Naive thymus-derived CD4-positive, alpha-beta T cell (primary cell): ENCODE results near the gene RIBC1. TPM values are rescaled to one million over a fixed set of nuclear protein-coding genes. Genes with fewer than 3 reads are reported as not detected.
A peak's percentile ranks its signal among the peaks of the same experiment; 100 is the strongest.

Source experiments
- ATAC-seq: fragments of 150-1000 bp; cut with Tn5 transposase; 2 replicates; pipeline ENCODE4 v1.10.0; 2021; ENCODE audit warnings: mild to moderate bottlenecking, moderate library complexity
- CTCF ChIA-PET: fragments of 350-600 bp; sonication (Branson Sonifier 250); formaldehyde crosslinking; loops from one replicate; lab custom pipeline; 2021; ENCODE audit warnings: antibody characterized with exemption; lab: Charles Lee
- POLR2A ChIA-PET: fragments of 350-600 bp; sonication (Branson Sonifier 250); formaldehyde crosslinking; loops from one replicate; lab custom pipeline; 2021; ENCODE audit warnings: antibody characterized with exemption, inconsistent platforms; lab: Charles Lee
- DNase-seq, 9 donors: peaks; one replicate each; pipeline versions ENCODE4 v3.0.0 to v3.0.0-alpha.2; 2020 to 2022; ENCODE audit warnings: mixed read lengths in 1 of 9
- H3K27ac ChIP-seq: one replicate; pipeline ENCODE4 v1.7.0; 2013; ENCODE audit warnings: mild to moderate bottlenecking, low read depth, low read length, moderate library complexity
- H3K27me3 ChIP-seq, 2 donors: one replicate each; pipeline ENCODE4 v1.7.0; 2013; ENCODE audit warnings: low read length in 2 of 2, mild to moderate bottlenecking in 2 of 2, moderate library complexity in 2 of 2; ENCODE audit not compliant: control insufficient read depth in 2 of 2, insufficient read depth in 2 of 2
- H3K36me3 ChIP-seq, 3 experiments: 1 replicate in 2 of 3; 2 replicates in 1 of 3; pipeline ENCODE4 v1.7.0; 2013; ENCODE audit warnings: low read length in 3 of 3, mild to moderate bottlenecking in 3 of 3, moderate library complexity in 1 of 3; ENCODE audit not compliant: insufficient read depth in 3 of 3, control insufficient read depth in 2 of 3
- H3K4me1 ChIP-seq, 2 donors: one replicate each; pipeline ENCODE4 v1.7.0; 2013; ENCODE audit warnings: low read length in 2 of 2, mild to moderate bottlenecking in 2 of 2, moderate library complexity in 1 of 2; ENCODE audit not compliant: control insufficient read depth in 2 of 2, insufficient read depth in 2 of 2
- H3K4me3 ChIP-seq: 2 replicates; pipeline ENCODE4 v1.7.0; 2013; ENCODE audit warnings: mild to moderate bottlenecking, low read length
- H3K9me3 ChIP-seq, 3 experiments: 1 replicate in 2 of 3; 2 replicates in 1 of 3; pipeline ENCODE4 v1.7.0; 2013; ENCODE audit warnings: low read length in 3 of 3; ENCODE audit not compliant: control insufficient read depth in 2 of 3
- H3K27ac Mint-ChIP-seq, 9 donors: one replicate each; pipeline ENCODE4 v1.8.0; 2020 to 2022; ENCODE audit warnings: mixed read lengths in 9 of 9, mild to moderate bottlenecking in 8 of 9, moderate library complexity in 5 of 9, inconsistent platforms in 2 of 9
- H3K27me3 Mint-ChIP-seq, 5 donors: one replicate each; pipeline ENCODE4 v1.8.0; 2021 to 2022; ENCODE audit warnings: mixed read lengths in 5 of 5, mild to moderate bottlenecking in 1 of 5
- H3K36me3 Mint-ChIP-seq, 5 donors: one replicate each; pipeline ENCODE4 v1.8.0; 2020 to 2022; ENCODE audit warnings: mixed read lengths in 5 of 5, mild to moderate bottlenecking in 3 of 5, inconsistent platforms in 1 of 5
- H3K4me1 Mint-ChIP-seq, 7 donors: one replicate each; pipeline ENCODE4 v1.8.0; 2020 to 2022; ENCODE audit warnings: mixed read lengths in 7 of 7, mild to moderate bottlenecking in 3 of 7, inconsistent platforms in 1 of 7
- H3K4me3 Mint-ChIP-seq, 10 donors: one replicate each; pipeline ENCODE4 v1.8.0; 2020 to 2022; ENCODE audit warnings: mild to moderate bottlenecking in 10 of 10, mixed read lengths in 10 of 10, moderate library complexity in 6 of 10, inconsistent platforms in 2 of 10
- H3K9me3 Mint-ChIP-seq, 11 donors: one replicate each; pipeline ENCODE4 v1.8.0; 2020 to 2022; ENCODE audit warnings: mixed read lengths in 11 of 11, mild to moderate bottlenecking in 4 of 11, inconsistent platforms in 1 of 11, moderate library complexity in 1 of 11
- intact Hi-C, 2 donors: fragments of 100-400 bp; cut with micrococcal nuclease; formaldehyde crosslinking; loops; one replicate each; pipeline ENCODE4 v1.15.1; 2023
- polyA plus RNA-seq, 2 donors: library from polyadenylated mRNA; unstranded; fragments of 300-500 nt; fragmentation: Illumina TruSeq; gene quantifications; one replicate each; pipeline ENCODE4 v1.2.3, GENCODE V29; 2021
- total RNA-seq, 6 experiments: library from RNA in 5 of 6; stranded (reverse) in 5 of 6; gene quantifications; 1 replicate in 5 of 6; 2 replicates in 1 of 6; pipeline ENCODE4 v1.2.3 and lab custom pipeline; 2021 to 2026

The RIBC1 gene
- total RNA-seq (1 to 10 TPM; 1.4 to 2.4 (median 1.6) TPM), polyA plus RNA-seq (under 1 TPM; 0.26 to 0.62 TPM), total RNA-seq (lab: John Stamatoyannopoulos, UW) (1.9 reads per million, percentile 8 among the genes with 10 or more reads in this experiment)

GRCh38 chrX:53422861-53423306 is at the start of gene RIBC1:
Gene RIBC1, plus strand, starts transcription at chrX:53422873. Its CDS starts 3,404 bp downstream, at chrX:53426277.
- Histone ChIP-seq H3K27ac (peak within 1 kb of the TSS; percentile 91), H3K4me1 (peaks cover 10 to 15% of the 10 kb centered on the region in 2 donors), H3K9me3 (no peaks in the 10 kb centered on the region), H3K36me3 (no peaks in the 10 kb centered on the region), H3K27me3 (no peaks in the 10 kb centered on the region), H3K4me3 (peak within 1 kb of the TSS; percentile 91)
- peaks cover 6 to 40% (median 24%) of the 10 kb centered on the region in 7 donors for H3K4me1 Mint-ChIP-seq
- intact Hi-C loops = loop anchor here (1.0 to 5.0 kb wide), 10 partner anchors 11 to 1384 kb away; partner anchors contain the start of genes FAM120C (in 2 of the 2), HSD17B10 (in 2 of the 2), KDM5C (in 2 of the 2) and PHF8 (in 2 of the 2)
- ATAC-seq (no peak), DNase-seq (no peak)
- peak within 1 kb of the TSS; percentile 89 to 100 (median 96) for H3K4me3 Mint-ChIP-seq
- no peaks in the 10 kb centered on the region for H3K27me3 Mint-ChIP-seq
- no peaks in the 10 kb centered on the region for H3K9me3 Mint-ChIP-seq
- POLR2A ChIA-PET = interaction anchor here (0.5 to 2.4 kb wide), 9 partner anchors 10 to 621 kb away, joined by 3 to 20 read pairs (median 5); partner anchors contain the start of genes HSD17B10, KDM5C, PHF8 and TSPYL2
- H3K36me3 Mint-ChIP-seq = peaks cover 0 to 7% (median 0%) of the 10 kb centered on the region in 5 donors
- peak within 1 kb of the TSS; percentile 93 to 100 (median 99) for H3K27ac Mint-ChIP-seq
- CTCF ChIA-PET = interaction anchor here (2.2 kb wide), 1 partner anchor 13 kb away, joined by 10 read pairs; no protein-coding TSS in a partner anchor

DNA sequence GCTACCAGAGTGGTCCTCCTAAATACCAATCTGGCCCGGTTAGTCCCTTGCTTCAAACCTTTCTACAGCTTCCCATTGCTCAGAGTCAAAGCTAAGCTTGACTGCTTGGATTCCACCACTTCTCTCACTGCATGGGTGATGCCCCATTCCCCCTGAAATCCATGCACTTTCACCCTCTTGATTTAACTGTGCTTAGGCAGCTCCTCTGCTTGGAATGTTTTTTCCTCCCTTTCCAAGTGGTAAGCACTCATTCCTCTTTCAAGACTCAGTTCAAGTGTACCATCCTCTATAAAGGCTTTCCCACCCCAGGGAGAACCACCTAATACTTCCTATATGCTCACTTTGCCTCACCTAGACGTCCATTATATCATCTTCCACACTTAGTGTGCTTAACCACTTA is 49.4 kb upstream of the RIBC1 start:
- Histone ChIP-seq H3K27ac (no peak overlapping the region), H3K9me3 (no peaks in the 10 kb centered on the region), H3K4me1 (no peaks in the 10 kb centered on the region), H3K27me3 (no peaks in the 10 kb centered on the region), H3K4me3 (no peak overlapping the region), H3K36me3 (peaks cover 0 to 5% (median 0%) of the 10 kb centered on the region in 3 experiments)
- peaks cover 0 to 39% (median 5%) of the 10 kb centered on the region in 5 donors for H3K36me3 Mint-ChIP-seq
- no peak overlapping the region for H3K4me3 Mint-ChIP-seq
- no peaks in the 10 kb centered on the region for H3K27me3 Mint-ChIP-seq
- no peak for ATAC-seq
- peak overlapping the region in 1 of 9 donors; percentile 2 for H3K27ac Mint-ChIP-seq
- intact Hi-C loops = no loop called here
- peaks cover 0 to 3% (median 0%) of the 10 kb centered on the region in 7 donors for H3K4me1 Mint-ChIP-seq
- CTCF ChIA-PET = no interaction called here
- no peak for DNase-seq
- POLR2A ChIA-PET = interaction anchor here (0.6 kb wide), 1 partner anchor 811 kb away, joined by 3 read pairs; no protein-coding TSS in a partner anchor
- H3K9me3 Mint-ChIP-seq = peaks cover 0 to 4% (median 0%) of the 10 kb centered on the region in 11 donors

GRCh38 chrX:53374222-53374820 is 48.4 kb upstream of the RIBC1 start:
- H3K27ac ChIP-seq = no peak overlapping the region
- DNase-seq (no peak), ATAC-seq (peak; percentile 41)
- no peak overlapping the region for H3K4me3 ChIP-seq
- ChIA-PET CTCF (no interaction called here), POLR2A (no interaction called here)
- no peaks in the 10 kb centered on the region for H3K4me1 ChIP-seq
- peak overlapping the region in 4 of 9 donors; percentile 31 to 63 (median 42) for H3K27ac Mint-ChIP-seq
- H3K27me3 ChIP-seq = no peaks in the 10 kb centered on the region
- H3K36me3 ChIP-seq = peaks cover 0 to 15% (median 0%) of the 10 kb centered on the region in 3 experiments
- H3K36me3 Mint-ChIP-seq = peaks cover 0 to 40% (median 6%) of the 10 kb centered on the region in 5 donors
- no peaks in the 10 kb centered on the region for H3K27me3 Mint-ChIP-seq
- H3K9me3 ChIP-seq = no peaks in the 10 kb centered on the region
- intact Hi-C loops = no loop called here
- peaks cover 0 to 4% (median 0%) of the 10 kb centered on the region in 11 donors for H3K9me3 Mint-ChIP-seq
- H3K4me3 Mint-ChIP-seq = no peak overlapping the region
- peaks cover 0 to 3% (median 0%) of the 10 kb centered on the region in 7 donors for H3K4me1 Mint-ChIP-seq

DNA sequence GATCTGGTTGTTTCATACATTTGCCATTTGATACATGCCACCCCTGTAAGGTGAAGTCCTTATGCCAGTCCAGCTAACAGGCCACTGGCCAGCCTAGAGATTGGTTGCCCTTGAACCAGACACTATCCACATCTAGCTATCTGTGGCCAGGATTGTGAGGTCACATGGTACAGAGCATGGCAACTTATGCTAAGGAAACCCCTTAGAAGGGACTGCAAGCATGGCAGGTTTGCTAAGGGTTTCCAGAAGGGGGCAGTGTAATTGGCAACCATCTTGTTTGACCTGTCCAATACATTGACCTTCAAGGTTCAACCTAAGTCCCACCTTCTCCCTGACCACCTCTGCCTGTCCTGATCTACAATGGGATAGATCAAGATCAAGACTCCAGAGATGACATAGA is 47.8 kb upstream of the RIBC1 start:
- Mint-ChIP-seq H3K36me3 (peaks cover 0 to 45% (median 12%) of the 10 kb centered on the region in 5 donors), H3K4me1 (peaks cover 0 to 3% (median 0%) of the 10 kb centered on the region in 7 donors), H3K9me3 (peaks cover 0 to 4% (median 0%) of the 10 kb centered on the region in 11 donors), H3K27ac (peak overlapping the region in 3 of 9 donors; percentile 11 to 63 (median 34)), H3K4me3 (no peak overlapping the region), H3K27me3 (no peaks in the 10 kb centered on the region)
- peaks cover 0 to 21% (median 0%) of the 10 kb centered on the region in 3 experiments for H3K36me3 ChIP-seq
- no peak overlapping the region for H3K27ac ChIP-seq
- no peak overlapping the region for H3K4me3 ChIP-seq
- ChIA-PET CTCF (no interaction called here), POLR2A (no interaction called here)
- H3K4me1 ChIP-seq = no peaks in the 10 kb centered on the region
- ATAC-seq = no peak
- H3K27me3 ChIP-seq = no peaks in the 10 kb centered on the region
- DNase-seq = no peak
- intact Hi-C loops = no loop called here
- no peaks in the 10 kb centered on the region for H3K9me3 ChIP-seq

DNA sequence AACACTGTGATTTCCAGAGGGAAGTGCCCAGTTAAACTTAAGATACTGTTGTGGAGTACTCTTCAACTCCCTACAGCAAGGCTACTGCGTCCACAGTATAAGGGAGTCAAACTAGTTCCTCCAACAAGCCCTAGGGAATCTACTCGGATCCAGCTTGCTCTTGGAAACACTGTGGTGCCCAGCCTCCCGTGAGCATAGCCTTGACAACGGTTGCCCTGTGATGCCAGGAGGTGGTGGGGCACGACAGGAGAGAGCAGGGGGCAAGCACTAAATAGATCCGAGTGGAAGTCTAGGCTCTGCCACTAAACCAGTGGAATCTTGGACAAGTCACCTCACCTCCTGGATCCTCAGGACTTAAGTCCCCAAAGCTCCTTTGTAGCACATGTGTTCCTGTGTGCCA is 45.8 kb upstream of the RIBC1 start:
- Mint-ChIP-seq H3K4me3 (no peak overlapping the region), H3K27ac (peak overlapping the region in 1 of 9 donors; percentile 63), H3K36me3 (peaks cover 0 to 56% (median 23%) of the 10 kb centered on the region in 5 donors), H3K27me3 (no peaks in the 10 kb centered on the region), H3K4me1 (peaks cover 0 to 6% (median 0%) of the 10 kb centered on the region in 7 donors), H3K9me3 (peaks cover 0 to 2% (median 0%) of the 10 kb centered on the region in 11 donors)
- H3K27me3 ChIP-seq = no peaks in the 10 kb centered on the region
- no peak overlapping the region for H3K27ac ChIP-seq
- peaks cover 0 to 41% (median 0%) of the 10 kb centered on the region in 3 experiments for H3K36me3 ChIP-seq
- H3K9me3 ChIP-seq = no peaks in the 10 kb centered on the region
- H3K4me1 ChIP-seq = no peaks in the 10 kb centered on the region
- intact Hi-C loops = no loop called here
- ChIA-PET CTCF (no interaction called here), POLR2A (interaction anchor here (0.6 kb wide), 1 partner anchor 308 kb away, joined by 6 read pairs; no protein-coding TSS in a partner anchor)
- ATAC-seq (no peak), DNase-seq (no peak)
- no peak overlapping the region for H3K4me3 ChIP-seq

DNA sequence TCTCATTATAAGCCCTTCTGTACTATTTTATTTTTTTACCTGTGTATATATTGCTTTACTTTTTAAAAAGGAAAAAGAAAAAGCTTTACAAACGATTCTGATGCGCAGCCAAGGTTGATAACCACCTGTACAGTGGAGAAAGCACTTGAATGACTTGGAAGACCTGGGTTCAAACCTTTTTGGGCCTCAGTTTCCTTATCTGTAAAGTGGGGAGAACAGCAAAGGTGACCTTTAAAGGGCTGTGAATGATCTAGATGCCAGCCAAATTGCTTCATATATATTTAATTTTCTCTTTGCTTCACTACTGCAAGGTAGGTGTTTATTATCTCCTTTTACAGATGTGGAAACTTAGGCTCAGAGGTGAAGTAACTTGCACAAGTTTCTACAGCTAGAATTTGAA is 45.2 kb upstream of the RIBC1 start:
- no peaks in the 10 kb centered on the region for H3K9me3 ChIP-seq
- H3K27me3 ChIP-seq = no peaks in the 10 kb centered on the region
- intact Hi-C loops = no loop called here
- ATAC-seq = no peak
- DNase-seq = no peak
- POLR2A ChIA-PET = no interaction called here
- Mint-ChIP-seq H3K4me1 (peaks cover 0 to 6% (median 0%) of the 10 kb centered on the region in 7 donors), H3K9me3 (peaks cover 0 to 2% (median 0%) of the 10 kb centered on the region in 11 donors), H3K27me3 (no peaks in the 10 kb centered on the region), H3K4me3 (no peak overlapping the region), H3K27ac (no peak overlapping the region), H3K36me3 (peaks cover 0 to 62% (median 23%) of the 10 kb centered on the region in 5 donors)
- peaks cover 0 to 46% (median 0%) of the 10 kb centered on the region in 3 experiments for H3K36me3 ChIP-seq
- CTCF ChIA-PET = interaction anchor here (0.7 kb wide), 1 partner anchor 339 kb away, joined by 3 read pairs; no protein-coding TSS in a partner anchor
- H3K4me1 ChIP-seq = no peaks in the 10 kb centered on the region
- H3K27ac ChIP-seq = no peak overlapping the region
- no peak overlapping the region for H3K4me3 ChIP-seq
